Endothelial cell of umbilical vein (primary cell): ENCODE results near the gene MYO16.

Experiments used
- POLR2A ChIP-seq: IDR thresholded peaks from 2 replicates; pipeline ENCODE4 v1.6.1; 2012; ENCODE audit warnings: low read depth, mild to moderate bottlenecking, control low read depth, low read length
- TF ChIP-seq, protein P1 (sequence below), 2 donors: IDR thresholded peaks; 1 replicate in 1 of 2; 2 replicates in 1 of 2; pipeline ENCODE4 v1.5.1; 2011; ENCODE audit warnings: low read length in 2 of 2, mild to moderate bottlenecking in 2 of 2, moderate library complexity in 2 of 2, control low read depth in 1 of 2, inconsistent platforms in 1 of 2, low read depth in 1 of 2; ENCODE audit not compliant: insufficient read depth in 1 of 2; ENCODE audit errors: extremely low read depth in 1 of 2

DNA sequence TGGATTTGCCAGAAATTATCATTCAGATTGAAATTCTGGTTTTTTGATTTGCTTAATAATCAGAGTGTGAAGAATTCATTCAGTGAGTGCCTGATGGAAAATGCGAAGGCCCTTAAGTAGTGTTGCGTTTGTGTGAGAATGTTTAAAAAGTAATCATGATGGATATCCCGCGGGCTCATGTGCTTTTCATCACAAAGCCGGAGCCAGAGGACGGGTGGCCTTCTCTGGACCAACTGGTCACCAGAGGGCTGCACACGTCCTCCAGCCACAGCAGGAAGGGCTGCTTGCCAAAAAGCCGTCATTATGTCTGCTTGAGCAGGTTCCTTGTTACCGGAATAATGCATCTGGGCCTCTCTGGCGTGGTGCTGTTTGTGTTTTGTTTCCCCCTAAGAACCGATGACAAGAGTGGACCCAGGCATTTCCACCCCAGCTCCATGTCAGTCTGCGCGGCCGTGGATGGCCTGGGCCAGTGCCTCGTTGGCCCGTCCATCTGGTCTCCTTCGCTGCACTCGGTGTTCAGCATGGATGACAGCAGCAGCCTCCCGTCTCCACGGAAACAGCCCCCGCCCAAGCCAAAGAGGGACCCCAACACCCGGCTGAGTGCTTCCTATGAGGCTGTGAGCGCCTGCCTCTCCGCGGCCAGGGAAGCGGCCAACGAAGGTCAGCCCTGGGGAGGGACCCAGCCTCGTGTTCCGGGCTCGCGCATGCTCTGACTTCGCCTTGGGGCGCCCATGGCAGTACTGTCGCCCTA lies 497.7 kb downstream of the MYO16 start:
- no peak for TF ChIP-seq POLR2A
- TF ChIP-seq, protein P1, sequence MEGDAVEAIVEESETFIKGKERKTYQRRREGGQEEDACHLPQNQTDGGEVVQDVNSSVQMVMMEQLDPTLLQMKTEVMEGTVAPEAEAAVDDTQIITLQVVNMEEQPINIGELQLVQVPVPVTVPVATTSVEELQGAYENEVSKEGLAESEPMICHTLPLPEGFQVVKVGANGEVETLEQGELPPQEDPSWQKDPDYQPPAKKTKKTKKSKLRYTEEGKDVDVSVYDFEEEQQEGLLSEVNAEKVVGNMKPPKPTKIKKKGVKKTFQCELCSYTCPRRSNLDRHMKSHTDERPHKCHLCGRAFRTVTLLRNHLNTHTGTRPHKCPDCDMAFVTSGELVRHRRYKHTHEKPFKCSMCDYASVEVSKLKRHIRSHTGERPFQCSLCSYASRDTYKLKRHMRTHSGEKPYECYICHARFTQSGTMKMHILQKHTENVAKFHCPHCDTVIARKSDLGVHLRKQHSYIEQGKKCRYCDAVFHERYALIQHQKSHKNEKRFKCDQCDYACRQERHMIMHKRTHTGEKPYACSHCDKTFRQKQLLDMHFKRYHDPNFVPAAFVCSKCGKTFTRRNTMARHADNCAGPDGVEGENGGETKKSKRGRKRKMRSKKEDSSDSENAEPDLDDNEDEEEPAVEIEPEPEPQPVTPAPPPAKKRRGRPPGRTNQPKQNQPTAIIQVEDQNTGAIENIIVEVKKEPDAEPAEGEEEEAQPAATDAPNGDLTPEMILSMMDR (IDR thresholded peaks at IDR 0.05; ENCODE audit: extremely low read depth in 1 of 2, insufficient read depth in 1 of 2, low read depth in 1 of 2, low read length in 2 of 2), result no peak
